ENCODE results near the gene CAMSAP2.

GRCh38 chr1:200749090-200749489 is 10.4 kb downstream of the CAMSAP2 start:
- no peak for TF ChIP-seq CTCF (IDR thresholded peaks at IDR 0.05)
- no peak for TF ChIP-seq EP300 (IDR thresholded peaks at IDR 0.05; ENCODE audit: low read depth)
- no peak for TF ChIP-seq POLR2A (IDR thresholded peaks at IDR 0.05)
